A549 (cell line): ENCODE measurements around the gene BCL2L15.

Source experiments
- CEBPB ChIP-seq, 2 experiments: fragments of >200 bp in 1 of 2; sonication (Bioruptor Twin) in 1 of 2; formaldehyde crosslinking in 1 of 2; IDR thresholded peaks; 2 replicates each; pipeline ENCODE4 v1.6.1; 2012 to 2016
- CHD2 ChIP-seq: fragments of 150-350 bp; IDR thresholded peaks from 2 replicates; pipeline ENCODE4 v1.6.1; 2014; ENCODE audit warnings: low read length; ENCODE audit not compliant: partially characterized antibody
- CTCF ChIP-seq: fragments of >200 bp; sonication (Bioruptor Twin); formaldehyde crosslinking; IDR thresholded peaks from 3 replicates; pipeline ENCODE4 v1.5.1; 2016
- RAD21 ChIP-seq, 2 experiments: fragments of >200 bp in 1 of 2; sonication (Bioruptor Twin) in 1 of 2; formaldehyde crosslinking in 1 of 2; IDR thresholded peaks in 1 of 2; conservative IDR thresholded peaks in 1 of 2; 2 replicates in 1 of 2; 3 replicates in 1 of 2; pipeline ENCODE4 v1.6.1; 2012 to 2018; ENCODE audit warnings: inconsistent platforms in 1 of 2
- RNF2 ChIP-seq: fragments of 200-600 bp; sonication (generic); IDR thresholded peaks from 2 replicates; pipeline ENCODE4 v1.6.1; 2016; ENCODE audit warnings: low read depth, mild to moderate bottlenecking, antibody characterized with exemption, moderate library complexity, borderline replicate concordance
- TF ChIP-seq, protein P1 (sequence below): fragments of 250-450 bp; sonication (Bioruptor Pico); IDR thresholded peaks from 2 replicates; pipeline ENCODE4 v1.5.0; 2020; ENCODE audit warnings: low read depth, mild to moderate bottlenecking, moderate library complexity

GRCh38 chr1:113876176-113876575 is 11.2 kb downstream of the BCL2L15 start:
- no peak for TF ChIP-seq RAD21 (conservative IDR thresholded peaks at IDR 0.05 in 1 of 2, IDR thresholded peaks at IDR 0.05 in 1 of 2)
- no peak for TF ChIP-seq CHD2
- no peak for TF ChIP-seq RNF2
- no peak for TF ChIP-seq CEBPB (IDR thresholded peaks at IDR 0.05)
- TF ChIP-seq, protein P1, sequence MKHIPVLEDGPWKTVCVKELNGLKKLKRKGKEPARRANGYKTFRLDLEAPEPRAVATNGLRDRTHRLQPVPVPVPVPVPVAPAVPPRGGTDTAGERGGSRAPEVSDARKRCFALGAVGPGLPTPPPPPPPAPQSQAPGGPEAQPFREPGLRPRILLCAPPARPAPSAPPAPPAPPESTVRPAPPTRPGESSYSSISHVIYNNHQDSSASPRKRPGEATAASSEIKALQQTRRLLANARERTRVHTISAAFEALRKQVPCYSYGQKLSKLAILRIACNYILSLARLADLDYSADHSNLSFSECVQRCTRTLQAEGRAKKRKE (CRISPR knock-in tag), result no peak
- no peak for TF ChIP-seq CTCF
